Measurements from ENCODE around the gene MED10.

DNA sequence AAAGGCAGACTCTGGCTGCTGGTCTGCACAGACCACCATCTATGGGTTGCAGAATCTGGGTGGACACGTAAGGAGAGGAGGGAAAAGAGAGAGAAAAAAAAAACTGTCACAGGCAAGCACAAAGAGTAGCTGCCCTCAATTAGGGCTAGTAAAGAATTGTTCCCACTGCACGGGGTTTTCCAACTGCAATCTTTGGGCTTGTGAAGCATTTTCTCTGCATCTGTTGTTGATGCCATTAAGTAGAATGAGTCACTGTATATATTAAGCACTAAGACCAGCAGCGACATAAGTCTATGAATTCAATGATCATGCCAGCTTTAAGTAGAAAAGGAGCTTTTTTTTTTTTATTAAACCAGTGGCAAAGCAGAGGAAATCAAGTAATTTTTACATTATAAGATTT is 40.2 kb downstream of the MED10 start:
- TF ChIP-seq, protein P1, sequence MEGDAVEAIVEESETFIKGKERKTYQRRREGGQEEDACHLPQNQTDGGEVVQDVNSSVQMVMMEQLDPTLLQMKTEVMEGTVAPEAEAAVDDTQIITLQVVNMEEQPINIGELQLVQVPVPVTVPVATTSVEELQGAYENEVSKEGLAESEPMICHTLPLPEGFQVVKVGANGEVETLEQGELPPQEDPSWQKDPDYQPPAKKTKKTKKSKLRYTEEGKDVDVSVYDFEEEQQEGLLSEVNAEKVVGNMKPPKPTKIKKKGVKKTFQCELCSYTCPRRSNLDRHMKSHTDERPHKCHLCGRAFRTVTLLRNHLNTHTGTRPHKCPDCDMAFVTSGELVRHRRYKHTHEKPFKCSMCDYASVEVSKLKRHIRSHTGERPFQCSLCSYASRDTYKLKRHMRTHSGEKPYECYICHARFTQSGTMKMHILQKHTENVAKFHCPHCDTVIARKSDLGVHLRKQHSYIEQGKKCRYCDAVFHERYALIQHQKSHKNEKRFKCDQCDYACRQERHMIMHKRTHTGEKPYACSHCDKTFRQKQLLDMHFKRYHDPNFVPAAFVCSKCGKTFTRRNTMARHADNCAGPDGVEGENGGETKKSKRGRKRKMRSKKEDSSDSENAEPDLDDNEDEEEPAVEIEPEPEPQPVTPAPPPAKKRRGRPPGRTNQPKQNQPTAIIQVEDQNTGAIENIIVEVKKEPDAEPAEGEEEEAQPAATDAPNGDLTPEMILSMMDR (IDR thresholded peaks at IDR 0.05; ENCODE audit: insufficient read depth, low read depth, low read length), result no peak
- no peak for TF ChIP-seq EZH2 (IDR thresholded peaks at IDR 0.05; ENCODE audit: insufficient read depth, low read length)
